ENCODE data around the gene GFOD2.

The GFOD2 gene

GRCh38 chr16:67676939-67677338 is 42.2 kb downstream of the GFOD2 start:
- H3K4me3 ChIP-seq (ENCODE audit: low read depth, low read length), result no peak overlapping the region
- TF ChIP-seq POLR2A (IDR thresholded peaks at IDR 0.05; ENCODE audit: extremely low read depth, insufficient read length), result no peak
- TF ChIP-seq MYC (IDR thresholded peaks at IDR 0.05; ENCODE audit: low read depth, low read length), result no peak
- no peak for TF ChIP-seq CTCF (IDR thresholded peaks at IDR 0.05; ENCODE audit: low read depth, low read length)
- TF ChIP-seq MAX (IDR thresholded peaks at IDR 0.05; ENCODE audit: low read depth, low read length), result no peak
- no peak for DNase-seq (ENCODE audit: low read depth)

- H3K4me3 ChIP-seq (ENCODE audit: low read depth, low read length), result no peak overlapping the region
- TF ChIP-seq MAX (IDR thresholded peaks at IDR 0.05; ENCODE audit: low read depth, low read length), result no peak
- no peak for TF ChIP-seq POLR2A (IDR thresholded peaks at IDR 0.05; ENCODE audit: extremely low read depth, insufficient read length)
- TF ChIP-seq MYC (IDR thresholded peaks at IDR 0.05; ENCODE audit: low read depth, low read length), result no peak
- no peak for TF ChIP-seq CTCF (IDR thresholded peaks at IDR 0.05; ENCODE audit: low read depth, low read length)
- DNase-seq (ENCODE audit: low read depth), result no peak
These were observed 42.6 kb downstream of the GFOD2 start for GRCh38 chr16:67676516-67676915.

- no peak overlapping the region for H3K4me3 ChIP-seq (ENCODE audit: low read depth, low read length)
- no peak for DNase-seq (ENCODE audit: low read depth)
- TF ChIP-seq CTCF (IDR thresholded peaks at IDR 0.05; ENCODE audit: low read depth, low read length) (no peak), MAX (IDR thresholded peaks at IDR 0.05; ENCODE audit: low read depth, low read length) (no peak), MYC (IDR thresholded peaks at IDR 0.05; ENCODE audit: low read depth, low read length) (no peak), POLR2A (IDR thresholded peaks at IDR 0.05; ENCODE audit: extremely low read depth, insufficient read length) (no peak)
These were observed 43.1 kb downstream of the GFOD2 start for GRCh38 chr16:67675999-67676398.

- no peak for TF ChIP-seq CTCF (IDR thresholded peaks at IDR 0.05; ENCODE audit: low read depth, low read length)
- DNase-seq (ENCODE audit: low read depth), result no peak
- no peak overlapping the region for H3K4me3 ChIP-seq (ENCODE audit: low read depth, low read length)
These were observed 43.6 kb downstream of the GFOD2 start for GRCh38 chr16:67675579-67675935.

GRCh38 chr16:67674851-67675578 is 44.1 kb downstream of the GFOD2 start:
- TF ChIP-seq POLR2A (IDR thresholded peaks at IDR 0.05; ENCODE audit: extremely low read depth, insufficient read length), result no peak
- no peak for TF ChIP-seq MAX (IDR thresholded peaks at IDR 0.05; ENCODE audit: low read depth, low read length)
- TF ChIP-seq MYC (IDR thresholded peaks at IDR 0.05; ENCODE audit: low read depth, low read length), result no peak
- TF ChIP-seq CTCF (IDR thresholded peaks at IDR 0.05; ENCODE audit: low read depth, low read length), result no peak
- no peak overlapping the region for H3K4me3 ChIP-seq (ENCODE audit: low read depth, low read length)
- no peak for DNase-seq (ENCODE audit: low read depth)
